ENCODE results near the gene CDK13.

CDK13 gene

DNA sequence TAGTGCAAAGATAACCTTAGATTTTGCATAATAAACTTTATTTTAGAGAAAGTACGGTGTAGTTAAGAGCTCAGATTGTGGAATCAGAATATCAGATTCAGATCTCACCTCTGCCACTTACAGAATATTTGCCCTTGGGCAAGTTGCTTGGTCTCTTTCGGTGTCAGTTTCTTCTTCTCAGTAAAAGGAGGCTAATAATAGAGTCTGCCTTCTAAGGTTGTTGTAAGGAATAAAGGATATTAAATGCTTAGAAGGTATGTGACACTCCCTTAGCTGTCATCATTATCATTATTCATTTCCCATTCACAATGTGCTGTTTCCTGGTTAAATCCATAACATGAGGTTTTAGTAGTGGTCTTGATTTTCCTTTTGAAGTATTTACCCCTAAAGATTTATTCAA lies 142.1 kb downstream of the CDK13 start:
- no peaks in the 10 kb centered on the region for H3K4me1 ChIP-seq (ENCODE audit: control insufficient read depth in 2 of 2, insufficient read depth in 2 of 2, low read length in 2 of 2)
- no peaks in the 10 kb centered on the region for H3K9me3 ChIP-seq (ENCODE audit: control insufficient read depth in 2 of 2, low read length in 2 of 2)
- no peak overlapping the region for H3K27ac ChIP-seq (ENCODE audit: low read depth in 2 of 2, low read length in 2 of 2)
- no peak overlapping the region for H3K4me3 ChIP-seq (ENCODE audit: low read length in 2 of 2)
- H3K9ac ChIP-seq (ENCODE audit: low read depth in 1 of 2, low read length in 2 of 2), result no peak overlapping the region
- H3K36me3 ChIP-seq (ENCODE audit: control insufficient read depth in 2 of 2, insufficient read depth in 2 of 2, low read length in 2 of 2), result peaks cover 42 to 51% of the 10 kb centered on the region in 2 donors
- no peaks in the 10 kb centered on the region for H3K27me3 ChIP-seq (ENCODE audit: control insufficient read depth in 2 of 2, insufficient read depth in 2 of 2, low read length in 2 of 2)

DNA sequence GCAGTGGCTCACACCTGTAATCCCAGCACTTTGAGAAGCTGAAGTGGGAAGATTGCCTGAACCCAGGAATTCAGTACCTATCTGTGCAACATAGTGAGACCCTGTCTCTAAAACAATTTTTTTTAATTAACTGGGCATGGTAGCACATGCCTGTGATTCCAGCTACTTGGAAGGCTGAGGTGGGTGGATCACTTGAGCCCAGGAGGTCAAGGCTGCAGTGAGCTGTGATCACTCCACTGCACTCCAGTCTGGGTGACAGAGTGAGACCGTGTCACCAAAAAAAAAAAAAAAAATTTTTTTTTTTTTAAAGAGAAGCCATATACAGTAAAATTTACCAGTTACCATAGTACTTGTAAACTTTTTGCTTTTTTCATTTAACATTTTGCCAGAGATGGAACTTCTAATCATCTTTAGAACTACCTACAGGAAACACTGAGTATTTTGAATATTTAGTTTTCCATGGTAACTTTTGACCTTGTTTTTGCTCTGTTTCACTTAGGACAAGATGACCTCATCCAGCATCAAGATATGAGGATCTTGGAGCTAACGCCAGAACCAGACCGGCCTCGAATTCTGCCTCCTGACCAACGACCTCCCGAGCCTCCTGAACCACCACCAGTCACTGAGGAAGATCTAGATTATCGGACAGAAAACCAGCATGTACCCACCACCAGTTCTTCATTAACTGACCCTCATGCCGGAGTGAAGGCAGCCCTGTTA lies 143.7 kb downstream of the CDK13 start:
- Histone ChIP-seq H3K4me3 (ENCODE audit: low read length in 2 of 2) (no peak overlapping the region), H3K4me1 (ENCODE audit: control insufficient read depth in 2 of 2, insufficient read depth in 2 of 2, low read length in 2 of 2) (no peaks in the 10 kb centered on the region), H3K9me3 (ENCODE audit: control insufficient read depth in 2 of 2, low read length in 2 of 2) (no peaks in the 10 kb centered on the region), H3K27ac (ENCODE audit: low read depth in 2 of 2, low read length in 2 of 2) (no peak overlapping the region), H3K36me3 (ENCODE audit: control insufficient read depth in 2 of 2, insufficient read depth in 2 of 2, low read length in 2 of 2) (peaks cover 40 to 44% of the 10 kb centered on the region in 2 donors), H3K27me3 (ENCODE audit: control insufficient read depth in 2 of 2, insufficient read depth in 2 of 2, low read length in 2 of 2) (no peaks in the 10 kb centered on the region), H3K9ac (ENCODE audit: low read depth in 1 of 2, low read length in 2 of 2) (no peak overlapping the region)

DNA sequence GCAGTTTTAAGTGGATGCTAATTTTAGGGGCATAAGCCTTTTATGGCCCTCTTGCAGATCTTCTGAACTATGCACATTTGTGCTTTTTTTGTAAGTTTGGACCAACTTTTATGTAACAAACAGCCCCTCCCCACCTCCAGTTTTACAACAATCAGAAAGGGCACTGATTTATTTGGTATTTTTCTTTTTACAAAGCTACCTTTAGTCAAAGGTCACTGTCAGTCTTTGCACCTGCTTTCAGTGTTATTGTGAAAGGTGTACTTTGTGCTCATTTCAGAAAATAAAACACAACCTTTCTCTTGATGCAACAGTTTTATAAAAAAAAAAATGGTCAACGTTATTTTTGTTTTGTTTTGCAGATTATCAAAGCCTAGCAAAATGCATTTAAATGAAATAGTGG lies 145.2 kb downstream of the CDK13 start:
- Histone ChIP-seq H3K9me3 (ENCODE audit: control insufficient read depth in 2 of 2, low read length in 2 of 2) (no peaks in the 10 kb centered on the region), H3K9ac (ENCODE audit: low read depth in 1 of 2, low read length in 2 of 2) (no peak overlapping the region), H3K4me3 (ENCODE audit: low read length in 2 of 2) (no peak overlapping the region), H3K4me1 (ENCODE audit: control insufficient read depth in 2 of 2, insufficient read depth in 2 of 2, low read length in 2 of 2) (no peaks in the 10 kb centered on the region), H3K36me3 (ENCODE audit: control insufficient read depth in 2 of 2, insufficient read depth in 2 of 2, low read length in 2 of 2) (peaks cover 33 to 34% of the 10 kb centered on the region in 2 donors), H3K27me3 (ENCODE audit: control insufficient read depth in 2 of 2, insufficient read depth in 2 of 2, low read length in 2 of 2) (no peaks in the 10 kb centered on the region), H3K27ac (ENCODE audit: low read depth in 2 of 2, low read length in 2 of 2) (no peak overlapping the region)

DNA sequence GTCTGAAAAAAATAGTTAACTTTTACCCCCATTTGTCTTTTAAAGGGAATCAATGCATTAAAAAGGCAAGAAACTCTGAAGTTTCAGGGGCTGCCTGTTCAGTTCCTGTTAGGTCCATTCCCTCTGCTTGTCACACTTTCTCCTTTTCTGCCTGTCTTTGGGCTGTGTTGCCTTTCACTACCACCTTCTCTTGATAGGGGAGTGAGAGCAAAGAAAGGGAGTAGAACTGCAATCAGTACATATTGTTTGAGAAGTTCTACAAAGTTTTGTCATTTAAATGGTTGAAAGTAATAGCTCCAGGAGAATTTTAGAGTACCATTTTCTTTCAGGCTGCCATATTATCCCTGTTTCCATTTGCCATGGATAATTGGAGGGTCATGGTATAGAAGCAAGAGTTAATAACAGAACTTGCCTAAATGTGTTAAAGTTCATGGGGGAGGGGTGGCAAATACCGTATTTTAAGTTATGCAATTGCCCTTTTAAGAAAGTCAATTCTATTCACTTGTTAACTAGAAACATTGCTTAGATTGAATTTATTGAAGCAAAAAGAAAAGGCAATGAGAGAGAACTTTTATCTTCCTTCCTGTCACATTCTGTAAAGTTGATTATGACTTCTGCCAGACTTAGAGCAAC lies 145.8 kb downstream of the CDK13 start:
- Histone ChIP-seq H3K27me3 (ENCODE audit: control insufficient read depth in 2 of 2, insufficient read depth in 2 of 2, low read length in 2 of 2) (no peaks in the 10 kb centered on the region), H3K4me1 (ENCODE audit: control insufficient read depth in 2 of 2, insufficient read depth in 2 of 2, low read length in 2 of 2) (no peaks in the 10 kb centered on the region), H3K27ac (ENCODE audit: low read depth in 2 of 2, low read length in 2 of 2) (no peak overlapping the region), H3K36me3 (ENCODE audit: control insufficient read depth in 2 of 2, insufficient read depth in 2 of 2, low read length in 2 of 2) (peaks cover 33 to 34% of the 10 kb centered on the region in 2 donors), H3K9me3 (ENCODE audit: control insufficient read depth in 2 of 2, low read length in 2 of 2) (no peaks in the 10 kb centered on the region), H3K4me3 (ENCODE audit: low read length in 2 of 2) (no peak overlapping the region), H3K9ac (ENCODE audit: low read depth in 1 of 2, low read length in 2 of 2) (no peak overlapping the region)

DNA sequence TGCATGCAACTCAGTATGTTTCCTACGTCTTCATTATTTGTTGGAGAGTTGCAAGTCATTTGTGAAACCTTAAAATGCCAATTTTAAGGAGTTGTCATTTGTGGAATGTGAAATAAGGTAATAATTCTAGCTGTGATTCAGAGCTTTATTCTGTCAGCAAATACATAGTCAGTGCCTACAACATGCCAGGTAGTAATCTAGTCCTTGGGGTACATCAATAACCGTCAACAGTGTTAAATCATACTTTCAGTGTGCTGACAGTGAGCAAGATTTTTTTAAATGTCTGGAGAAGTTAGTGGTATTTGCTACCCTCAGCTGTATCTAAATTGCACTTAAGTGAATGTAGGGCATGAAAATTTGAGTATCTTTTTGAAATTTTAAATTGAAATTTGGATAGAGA lies 147.7 kb downstream of the CDK13 start:
- no peak overlapping the region for H3K9ac ChIP-seq (ENCODE audit: low read depth in 1 of 2, low read length in 2 of 2)
- no peaks in the 10 kb centered on the region for H3K27me3 ChIP-seq (ENCODE audit: control insufficient read depth in 2 of 2, insufficient read depth in 2 of 2, low read length in 2 of 2)
- H3K4me1 ChIP-seq (ENCODE audit: control insufficient read depth in 2 of 2, insufficient read depth in 2 of 2, low read length in 2 of 2), result no peaks in the 10 kb centered on the region
- peaks cover 26 to 32% of the 10 kb centered on the region in 2 donors for H3K36me3 ChIP-seq (ENCODE audit: control insufficient read depth in 2 of 2, insufficient read depth in 2 of 2, low read length in 2 of 2)
- no peak overlapping the region for H3K4me3 ChIP-seq (ENCODE audit: low read length in 2 of 2)
- no peak overlapping the region for H3K27ac ChIP-seq (ENCODE audit: low read depth in 2 of 2, low read length in 2 of 2)
- no peaks in the 10 kb centered on the region for H3K9me3 ChIP-seq (ENCODE audit: control insufficient read depth in 2 of 2, low read length in 2 of 2)

DNA sequence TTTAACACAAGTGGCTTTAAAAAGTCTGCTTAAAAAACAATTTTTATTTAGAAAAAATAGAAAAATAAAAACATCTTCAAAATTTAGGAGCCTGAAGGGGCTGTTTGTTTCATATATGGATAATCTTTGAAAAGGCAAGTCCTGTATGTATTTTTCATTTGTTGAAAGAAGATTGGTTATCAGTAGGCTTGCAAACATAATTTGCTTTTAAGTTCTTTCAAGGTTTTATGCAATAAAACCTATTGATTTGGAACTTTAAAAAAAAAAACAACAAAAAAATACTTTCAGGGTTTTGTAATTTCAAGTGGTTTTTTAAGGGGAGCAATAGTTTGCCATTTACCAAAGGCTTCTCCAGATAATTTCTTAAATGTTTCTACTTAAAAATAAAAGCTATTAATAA lies 148.8 kb downstream of the CDK13 start:
- Histone ChIP-seq H3K27ac (ENCODE audit: low read depth in 2 of 2, low read length in 2 of 2) (no peak overlapping the region), H3K9ac (ENCODE audit: low read depth in 1 of 2, low read length in 2 of 2) (no peak overlapping the region), H3K36me3 (ENCODE audit: control insufficient read depth in 2 of 2, insufficient read depth in 2 of 2, low read length in 2 of 2) (peaks cover 18 to 21% of the 10 kb centered on the region in 2 donors), H3K4me1 (ENCODE audit: control insufficient read depth in 2 of 2, insufficient read depth in 2 of 2, low read length in 2 of 2) (no peaks in the 10 kb centered on the region), H3K27me3 (ENCODE audit: control insufficient read depth in 2 of 2, insufficient read depth in 2 of 2, low read length in 2 of 2) (no peaks in the 10 kb centered on the region), H3K9me3 (ENCODE audit: control insufficient read depth in 2 of 2, low read length in 2 of 2) (no peaks in the 10 kb centered on the region), H3K4me3 (ENCODE audit: low read length in 2 of 2) (no peak overlapping the region)

DNA sequence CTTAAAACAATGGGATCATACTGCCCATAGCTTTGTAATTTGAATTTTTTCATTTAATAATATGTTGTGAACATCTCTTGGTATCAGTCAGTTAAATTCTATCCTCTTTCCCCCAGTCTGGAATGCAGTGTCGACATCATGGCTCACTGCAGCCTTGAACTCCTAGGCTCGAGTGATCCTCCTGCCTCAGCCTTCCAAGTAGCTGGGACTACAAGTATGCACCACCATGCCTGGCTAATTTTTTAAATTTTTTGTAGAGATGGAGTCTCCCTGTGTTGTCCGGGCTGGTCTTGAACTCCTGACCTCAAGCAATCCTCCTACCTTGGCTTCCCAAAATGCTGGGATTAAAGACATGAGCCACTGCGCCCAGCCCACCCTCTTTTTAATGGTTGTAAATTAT lies 149.8 kb downstream of the CDK13 start:
- Histone ChIP-seq H3K9me3 (ENCODE audit: control insufficient read depth in 2 of 2, low read length in 2 of 2) (no peaks in the 10 kb centered on the region), H3K4me3 (ENCODE audit: low read length in 2 of 2) (no peak overlapping the region), H3K27me3 (ENCODE audit: control insufficient read depth in 2 of 2, insufficient read depth in 2 of 2, low read length in 2 of 2) (no peaks in the 10 kb centered on the region), H3K27ac (ENCODE audit: low read depth in 2 of 2, low read length in 2 of 2) (no peak overlapping the region), H3K36me3 (ENCODE audit: control insufficient read depth in 2 of 2, insufficient read depth in 2 of 2, low read length in 2 of 2) (peaks cover 7 to 11% of the 10 kb centered on the region in 2 donors), H3K9ac (ENCODE audit: low read depth in 1 of 2, low read length in 2 of 2) (no peak overlapping the region), H3K4me1 (ENCODE audit: control insufficient read depth in 2 of 2, insufficient read depth in 2 of 2, low read length in 2 of 2) (no peaks in the 10 kb centered on the region)

DNA sequence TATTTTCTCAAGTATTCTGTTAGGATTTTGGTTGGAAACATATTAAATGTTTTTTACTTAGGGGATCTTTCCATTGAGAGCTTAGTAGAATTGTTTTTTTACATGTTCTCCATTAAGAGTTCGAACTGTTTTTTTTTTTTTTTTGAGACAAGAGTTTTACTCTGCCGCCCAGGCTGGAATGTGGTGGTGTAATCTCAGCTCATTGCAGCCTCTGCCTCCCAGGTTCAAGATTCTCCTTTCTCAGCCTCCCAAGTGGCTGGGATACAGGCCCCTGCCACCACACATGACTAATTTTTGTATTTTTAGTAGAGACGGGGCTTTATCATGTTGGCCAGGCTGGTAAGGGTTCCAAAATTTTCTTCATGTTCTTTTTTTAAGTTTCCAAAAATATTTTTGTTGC lies 151.1 kb downstream of the CDK13 start:
- Histone ChIP-seq H3K27me3 (ENCODE audit: control insufficient read depth in 2 of 2, insufficient read depth in 2 of 2, low read length in 2 of 2) (no peaks in the 10 kb centered on the region), H3K9ac (ENCODE audit: low read depth in 1 of 2, low read length in 2 of 2) (no peak overlapping the region), H3K36me3 (ENCODE audit: control insufficient read depth in 2 of 2, insufficient read depth in 2 of 2, low read length in 2 of 2) (peaks cover 3 to 4% of the 10 kb centered on the region in 2 donors), H3K9me3 (ENCODE audit: control insufficient read depth in 2 of 2, low read length in 2 of 2) (no peaks in the 10 kb centered on the region), H3K27ac (ENCODE audit: low read depth in 2 of 2, low read length in 2 of 2) (no peak overlapping the region), H3K4me1 (ENCODE audit: control insufficient read depth in 2 of 2, insufficient read depth in 2 of 2, low read length in 2 of 2) (no peaks in the 10 kb centered on the region), H3K4me3 (ENCODE audit: low read length in 2 of 2) (no peak overlapping the region)

DNA sequence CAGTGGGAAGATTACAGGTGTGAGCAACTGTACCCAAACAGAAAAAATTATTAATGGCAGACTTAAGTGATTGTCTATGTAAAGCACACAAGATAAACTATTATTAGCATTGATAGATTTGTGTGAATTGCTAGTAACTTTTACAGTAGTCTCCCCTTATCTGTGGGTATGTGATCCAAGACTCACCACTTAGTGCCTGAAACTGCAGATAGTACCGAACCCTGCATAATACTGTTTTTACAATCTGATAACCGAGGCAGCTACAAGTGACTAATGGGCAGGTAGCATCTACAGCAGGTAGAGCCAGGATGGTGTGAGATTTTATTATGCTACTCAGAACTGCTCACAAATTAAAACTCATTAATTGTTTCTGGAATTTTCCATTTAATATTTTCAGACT lies 152.8 kb downstream of the CDK13 start:
- Histone ChIP-seq H3K36me3 (ENCODE audit: control insufficient read depth in 2 of 2, insufficient read depth in 2 of 2, low read length in 2 of 2) (no peaks in the 10 kb centered on the region), H3K9me3 (ENCODE audit: control insufficient read depth in 2 of 2, low read length in 2 of 2) (no peaks in the 10 kb centered on the region), H3K4me1 (ENCODE audit: control insufficient read depth in 2 of 2, insufficient read depth in 2 of 2, low read length in 2 of 2) (no peaks in the 10 kb centered on the region), H3K4me3 (ENCODE audit: low read length in 2 of 2) (no peak overlapping the region), H3K27me3 (ENCODE audit: control insufficient read depth in 2 of 2, insufficient read depth in 2 of 2, low read length in 2 of 2) (no peaks in the 10 kb centered on the region), H3K9ac (ENCODE audit: low read depth in 1 of 2, low read length in 2 of 2) (no peak overlapping the region), H3K27ac (ENCODE audit: low read depth in 2 of 2, low read length in 2 of 2) (no peak overlapping the region)

DNA sequence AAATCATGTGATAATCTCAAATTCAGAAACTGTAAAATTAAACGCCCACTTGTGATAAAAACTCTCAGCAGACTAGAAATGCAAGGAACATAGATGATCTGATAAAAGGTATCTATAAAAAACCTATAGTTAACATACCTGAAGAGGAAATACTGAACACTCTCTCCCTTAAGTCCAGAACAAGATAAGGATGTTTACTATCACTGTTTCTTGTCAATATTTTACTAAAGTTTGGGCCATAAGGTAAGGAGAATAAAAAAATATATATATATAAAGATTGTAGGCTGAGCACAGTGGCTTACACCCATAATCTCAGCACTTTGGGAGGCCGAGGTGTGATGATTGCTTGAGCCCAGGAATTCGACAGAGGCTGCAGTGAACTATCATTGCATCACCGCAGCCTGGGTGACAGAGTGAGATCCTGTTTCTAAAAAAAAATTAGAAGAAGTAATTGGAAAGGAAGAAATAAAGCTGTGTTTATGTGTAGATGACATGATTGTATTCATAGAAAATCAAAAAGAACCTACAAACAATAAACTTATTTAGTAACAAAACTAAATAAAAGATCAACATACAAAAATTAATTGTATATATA lies 155.9 kb downstream of the CDK13 start:
- Histone ChIP-seq H3K9ac (ENCODE audit: low read depth in 1 of 2, low read length in 2 of 2) (no peak overlapping the region), H3K27me3 (ENCODE audit: control insufficient read depth in 2 of 2, insufficient read depth in 2 of 2, low read length in 2 of 2) (no peaks in the 10 kb centered on the region), H3K36me3 (ENCODE audit: control insufficient read depth in 2 of 2, insufficient read depth in 2 of 2, low read length in 2 of 2) (no peaks in the 10 kb centered on the region), H3K9me3 (ENCODE audit: control insufficient read depth in 2 of 2, low read length in 2 of 2) (no peaks in the 10 kb centered on the region), H3K27ac (ENCODE audit: low read depth in 2 of 2, low read length in 2 of 2) (no peak overlapping the region), H3K4me3 (ENCODE audit: low read length in 2 of 2) (no peak overlapping the region), H3K4me1 (ENCODE audit: control insufficient read depth in 2 of 2, insufficient read depth in 2 of 2, low read length in 2 of 2) (no peaks in the 10 kb centered on the region)

All from mucosa of rectum (tissue), 2 donors.